AML-193 (cell line): ENCODE data around the gene ABI3BP.

Experiments used
- DNase-seq, 2 experiments: peaks; one replicate each; lab custom pipeline; 2025; lab: John Stamatoyannopoulos, UW

ABI3BP gene

DNA sequence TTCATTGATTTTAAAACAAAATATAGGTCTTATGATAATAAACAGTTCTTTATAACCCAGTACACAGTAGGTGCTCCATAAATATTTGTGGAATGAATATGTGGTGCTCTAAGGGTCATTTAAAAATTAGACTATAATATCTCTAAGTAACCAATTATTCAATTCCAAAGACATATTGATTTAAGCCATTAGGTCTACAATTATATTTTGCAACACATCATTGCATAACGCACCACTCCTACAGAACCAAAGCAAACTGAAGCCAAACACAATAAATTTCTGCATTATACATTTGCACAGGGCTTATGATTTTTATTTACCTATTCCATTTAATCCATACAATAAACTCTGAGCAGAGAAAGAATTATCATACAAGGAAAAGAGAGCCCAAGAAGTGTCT, 104.3 kb downstream of the ABI3BP start:
- no peak for DNase-seq

- no peak for DNase-seq
Observed at GRCh38 chr3:100882571-100882984, 110.6 kb downstream of the ABI3BP start.

DNA sequence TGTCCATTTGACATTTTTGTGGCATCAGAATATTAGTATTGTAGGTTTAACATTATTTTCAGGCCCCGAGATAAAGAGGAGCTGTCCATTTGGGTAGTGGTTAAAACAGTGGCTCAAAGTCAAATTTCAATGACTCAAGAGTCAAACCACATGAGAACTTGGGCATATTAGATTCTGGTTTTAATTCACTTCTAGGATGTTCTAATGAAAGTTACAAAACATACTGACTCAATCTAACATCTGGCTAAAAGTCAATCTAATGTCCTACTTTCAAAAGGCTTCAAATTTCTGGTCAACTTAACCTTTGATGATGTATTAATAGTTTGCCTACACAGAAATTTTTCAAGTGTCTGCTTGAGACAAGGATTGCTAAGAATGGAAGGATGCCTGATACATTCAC, 112.4 kb downstream of the ABI3BP start:
- DNase-seq = no peak

DNA sequence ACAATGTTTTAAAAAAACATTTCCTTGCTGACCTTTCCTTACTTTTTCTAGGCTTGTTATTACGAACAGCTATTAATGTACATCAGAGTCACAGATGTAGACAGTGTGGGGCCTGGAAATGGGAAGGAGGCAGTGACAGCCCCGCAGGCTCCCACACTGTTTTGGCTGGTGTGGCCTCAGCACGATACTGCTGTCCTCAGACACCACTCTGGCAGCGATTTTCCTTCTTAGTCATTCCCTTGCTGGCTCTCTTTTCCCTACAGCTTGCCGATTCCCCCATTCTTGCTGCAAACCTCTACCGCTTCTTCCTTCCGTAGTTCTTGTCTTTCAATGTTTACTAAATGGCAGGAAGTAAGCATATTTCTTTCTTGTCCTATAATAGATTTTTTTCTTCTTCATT, 113.1 kb downstream of the ABI3BP start:
- no peak for DNase-seq

- DNase-seq = no peak
Observed at GRCh38 chr3:100879195-100879810, 113.9 kb downstream of the ABI3BP start.

DNA sequence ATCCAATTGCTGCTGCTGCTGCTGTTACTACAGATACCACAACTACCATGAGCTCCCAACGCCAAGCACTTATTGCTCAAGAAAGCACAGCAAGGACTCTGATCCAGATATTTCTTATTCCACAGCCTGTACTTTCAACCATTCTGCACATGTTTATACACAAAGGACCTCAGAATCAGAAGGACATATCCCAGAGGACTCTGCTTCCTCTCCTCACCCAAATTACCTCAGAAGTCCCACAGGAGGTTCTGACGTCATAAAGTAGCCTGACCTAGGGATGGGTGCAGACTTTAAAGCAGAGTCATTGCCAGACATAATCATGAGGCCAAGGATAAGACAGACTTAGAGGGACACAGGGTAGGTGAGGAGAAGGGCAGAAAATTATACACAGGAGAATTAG, 115.9 kb downstream of the ABI3BP start:
- DNase-seq = no peak

- DNase-seq = no peak
Observed at GRCh38 chr3:100875239-100875638, 118.0 kb downstream of the ABI3BP start.

DNA sequence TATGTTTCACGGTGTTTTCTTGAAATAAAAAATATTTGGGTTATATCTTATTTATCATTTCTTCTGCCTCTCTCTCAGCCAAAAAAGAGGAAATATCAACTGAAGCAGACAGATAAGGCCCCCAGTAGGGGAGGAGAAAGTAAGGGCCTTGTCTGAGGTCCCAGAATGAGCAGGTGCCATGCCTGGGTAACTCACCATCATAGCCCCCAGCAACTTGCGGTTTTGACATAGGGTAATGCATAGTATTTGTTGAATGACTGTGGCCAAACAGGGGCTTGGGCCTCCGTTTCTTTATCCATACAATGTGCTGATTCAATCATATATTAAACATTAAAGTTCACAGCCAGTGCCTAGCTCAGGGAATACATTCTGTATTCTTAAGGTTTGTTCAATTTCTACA, 119.6 kb downstream of the ABI3BP start:
- no peak for DNase-seq

DNA sequence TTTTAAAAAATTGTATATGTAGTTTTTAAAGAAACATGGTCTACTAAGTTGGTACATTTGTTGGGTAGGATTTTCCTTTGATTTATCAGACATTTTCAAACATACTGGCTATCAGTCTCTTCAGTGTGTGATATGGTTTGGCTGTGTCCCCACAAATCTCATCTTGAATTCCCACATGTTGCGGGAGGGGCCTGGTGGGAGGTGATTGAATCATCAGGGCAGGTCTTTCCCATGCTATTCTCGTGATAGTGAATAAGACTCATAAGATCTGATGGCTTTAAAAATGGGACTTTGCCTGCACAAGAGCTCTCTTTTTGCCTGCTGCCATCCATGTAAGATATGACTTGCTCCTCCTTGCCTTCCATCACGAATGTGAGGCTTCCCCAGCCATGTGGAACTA, 121.9 kb downstream of the ABI3BP start:
- no peak for DNase-seq

GRCh38 chr3:100869787-100870186, 123.4 kb downstream of the ABI3BP start:
- DNase-seq = no peak

- DNase-seq = no peak
Observed at GRCh38 chr3:100868894-100869293, 124.3 kb downstream of the ABI3BP start.

GRCh38 chr3:100868096-100868495, 125.1 kb downstream of the ABI3BP start:
- no peak for DNase-seq

DNA sequence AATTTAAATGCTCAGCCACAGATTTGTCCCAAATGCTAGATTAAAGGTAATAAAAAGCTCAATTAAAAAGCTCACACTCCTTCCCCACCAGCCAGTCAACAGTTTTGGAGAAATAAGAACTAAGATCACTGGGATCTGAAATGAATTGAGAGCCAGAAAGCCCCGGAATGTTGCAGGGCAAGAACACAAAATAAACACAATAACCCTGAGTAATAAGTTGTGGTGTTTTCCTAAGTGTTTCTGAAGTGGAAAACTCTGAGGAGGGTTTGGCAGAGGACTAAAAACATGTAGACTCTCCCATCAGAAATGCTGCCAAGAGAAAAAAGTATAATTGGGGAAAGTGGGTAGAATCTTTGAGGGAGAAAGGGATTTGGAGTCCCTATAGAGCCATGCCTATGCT, 127.8 kb downstream of the ABI3BP start:
- no peak for DNase-seq

DNA sequence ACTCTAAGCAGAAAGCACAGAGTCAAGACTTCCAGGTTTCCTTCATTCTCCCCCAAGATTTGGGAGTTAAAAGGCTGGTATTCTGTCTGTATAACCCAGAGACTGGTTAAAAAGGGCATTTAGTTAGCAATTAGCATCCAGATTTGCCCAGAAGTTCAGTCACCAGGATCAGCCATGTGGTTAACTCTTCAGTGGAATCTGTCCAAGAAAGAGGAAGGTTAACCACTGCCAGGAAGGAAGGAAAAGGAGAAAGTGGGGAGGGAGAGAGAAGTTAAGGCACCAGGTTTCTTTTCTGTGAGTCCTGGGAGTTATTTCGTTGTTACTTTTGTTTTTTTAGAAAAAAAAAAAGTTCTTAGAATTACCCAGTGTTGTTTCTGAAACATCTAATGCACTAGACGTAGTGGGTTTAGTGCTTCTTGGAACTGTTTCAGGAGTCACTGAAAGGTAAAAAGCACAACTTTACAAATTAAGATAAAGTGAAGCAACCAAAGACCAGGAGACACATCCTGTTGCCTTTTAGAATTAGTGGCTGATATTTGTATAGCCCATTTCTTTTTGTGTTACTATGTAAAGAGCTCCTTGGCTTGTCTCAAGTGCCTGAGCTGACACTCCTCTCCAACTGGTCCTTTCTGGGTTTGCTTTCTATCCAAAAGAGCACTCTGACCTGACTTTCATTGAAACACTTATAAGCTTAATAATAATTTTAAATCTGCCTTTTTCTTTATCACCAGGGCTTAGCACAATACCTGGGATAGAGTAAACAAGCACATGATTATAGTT, 128.6 kb downstream of the ABI3BP start:
- DNase-seq = no peak

DNA sequence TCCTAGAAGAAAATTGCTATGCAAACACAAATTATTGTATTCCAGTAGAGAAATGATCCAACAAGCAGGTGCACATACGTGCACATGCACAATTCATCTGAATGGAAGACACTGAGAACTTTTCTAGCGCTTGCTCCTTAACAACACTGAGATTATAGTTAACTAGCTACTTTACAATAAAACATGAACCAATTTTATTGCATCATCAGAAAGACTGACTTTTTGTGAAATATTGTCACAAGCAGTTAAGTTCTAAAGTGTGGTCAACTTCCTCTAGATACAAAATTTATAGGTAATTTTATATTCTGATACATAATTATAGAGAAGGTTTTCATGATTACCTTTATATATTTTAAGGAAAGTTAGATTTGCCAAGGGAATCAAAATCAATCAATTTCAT, 135.4 kb downstream of the ABI3BP start:
- no peak for DNase-seq

GRCh38 chr3:100856821-100857220, 136.4 kb downstream of the ABI3BP start:
- no peak for DNase-seq

GRCh38 chr3:100852840-100853239, 140.4 kb downstream of the ABI3BP start:
- DNase-seq = no peak

DNA sequence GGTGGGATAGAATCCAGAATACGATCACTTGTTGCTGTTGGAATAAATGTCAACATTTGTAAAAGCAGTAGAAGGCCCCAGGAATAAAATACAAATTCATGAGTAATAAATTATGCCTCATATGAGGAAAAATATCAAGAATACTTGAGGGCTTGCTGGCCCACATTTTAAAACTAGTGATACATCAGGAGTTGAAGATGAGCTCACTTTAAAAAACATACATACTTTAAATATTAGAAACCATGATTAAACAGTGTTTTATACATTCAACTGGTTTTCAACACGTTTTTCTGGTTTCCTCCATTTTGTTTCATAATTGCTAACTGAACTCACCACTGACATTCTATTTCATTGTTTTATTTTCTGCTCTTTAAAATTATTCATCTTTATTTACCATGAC, 142.5 kb downstream of the ABI3BP start:
- DNase-seq = no peak

DNA sequence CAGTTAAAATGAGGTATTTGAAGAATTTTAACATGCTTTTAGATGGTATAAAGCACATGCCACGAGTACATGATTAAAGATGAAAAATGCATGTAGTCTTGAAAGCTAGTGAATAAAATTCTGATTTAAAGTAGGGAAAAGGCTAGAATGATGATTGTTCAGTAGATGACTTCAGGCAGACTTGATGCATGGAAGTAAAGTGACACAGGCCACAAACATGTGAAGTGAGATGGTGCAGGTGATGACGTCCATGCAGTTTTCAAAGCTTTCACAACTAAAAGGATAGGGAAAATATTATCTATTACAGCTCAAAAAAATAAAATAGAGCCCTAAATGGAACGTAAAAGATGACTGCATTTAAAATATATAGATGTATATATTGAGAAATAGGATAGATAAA, 143.1 kb downstream of the ABI3BP start:
- DNase-seq = no peak

- DNase-seq = no peak
Observed at GRCh38 chr3:100844063-100844936, 148.9 kb downstream of the ABI3BP start.

GRCh38 chr3:100838157-100838556, 155.1 kb downstream of the ABI3BP start:
- DNase-seq = no peak

DNA sequence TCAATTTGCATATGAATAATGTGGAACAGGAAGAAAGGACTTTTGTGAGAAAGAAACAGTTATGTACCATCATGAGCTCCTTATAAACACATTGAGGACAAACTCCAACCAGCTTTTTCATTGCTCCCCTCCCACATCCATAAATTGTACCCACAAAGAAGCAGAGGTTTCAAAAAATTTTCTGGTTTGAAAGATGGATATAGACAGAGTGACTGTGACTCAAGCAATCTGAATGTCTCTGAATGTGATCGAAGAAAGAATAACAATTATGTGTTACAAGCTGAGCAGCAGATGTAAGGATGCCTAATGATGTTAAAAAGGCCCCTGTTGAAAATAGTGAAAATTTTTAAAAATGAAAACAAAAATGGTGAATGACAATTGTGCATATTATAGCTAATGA, 156.6 kb downstream of the ABI3BP start:
- no peak for DNase-seq

DNA sequence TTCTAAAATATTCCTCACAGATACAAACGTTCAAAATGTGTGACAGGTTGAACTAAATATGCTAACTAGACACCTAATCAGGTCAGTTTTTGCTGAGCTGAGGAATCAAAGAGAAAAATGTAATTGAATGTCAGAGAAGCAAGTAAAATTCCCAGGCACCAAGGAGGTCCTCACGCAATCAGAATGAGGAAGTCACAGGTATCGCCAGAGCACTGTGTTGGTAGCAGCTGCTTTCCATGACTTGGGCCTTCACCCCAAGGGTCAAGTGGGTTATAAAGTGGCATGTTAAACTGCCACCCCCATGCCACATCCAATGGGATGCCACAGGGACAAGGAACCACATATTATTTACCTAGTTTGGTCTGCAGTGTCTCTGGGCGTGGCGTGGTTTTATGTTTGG, 158.9 kb downstream of the ABI3BP start:
- DNase-seq = no peak
